Right atrium auricular region (tissue), 2 donors: ENCODE measurements around the gene EPX. TPM values are rescaled to one million over a fixed set of nuclear protein-coding genes. Genes with fewer than 3 reads are reported as not detected.

Experiments used
- DNase-seq: peaks from one replicate; pipeline ENCODE4 v3.0.0-alpha.2; 2019; ENCODE audit warnings: low spot score
- H3K27ac ChIP-seq, 2 donors: fragments of 200-600 bp; sonication (generic); 1 replicate in 1 of 2; 2 replicates in 1 of 2; pipeline ENCODE4 v1.5.1; 2016 to 2019
- H3K27me3 ChIP-seq, 2 donors: fragments of 200-600 bp; sonication (generic); one replicate each; pipeline versions ENCODE4 v1.5.1 to v1.6.0; 2017 to 2019
- H3K36me3 ChIP-seq: fragments of 200-600 bp; sonication (generic); one replicate; pipeline ENCODE4 v1.5.1; 2016
- H3K4me1 ChIP-seq, 2 donors: fragments of 200-600 bp; sonication (generic); one replicate each; pipeline versions ENCODE4 v1.5.1 to v1.6.0; 2017 to 2019
- H3K4me3 ChIP-seq, 2 donors: fragments of 200-600 bp; sonication (generic); 1 replicate in 1 of 2; 2 replicates in 1 of 2; pipeline ENCODE4 v1.5.1; 2017 to 2019; ENCODE audit warnings: mild to moderate bottlenecking in 1 of 2, moderate library complexity in 1 of 2
- H3K9me3 ChIP-seq, 2 donors: fragments of 200-600 bp; sonication (generic); one replicate each; pipeline ENCODE4 v1.5.1; 2019
- CTCF ChIP-seq, 2 donors: fragments of 200-600 bp; sonication (generic); IDR thresholded peaks; one replicate each; pipeline ENCODE4 v1.5.1; 2019; ENCODE audit warnings: antibody characterized with exemption in 2 of 2
- total RNA-seq, 2 donors: library from RNA; depleted of rRNA; stranded (reverse); fragments of >200 nt; gene quantifications; one replicate each; pipeline ENCODE4 v1.1.0, GENCODE V29; 2016

EPX gene
- total RNA-seq, 2 donors from 2014 or later: not detected

- Histone ChIP-seq H3K4me1 (peaks cover 0 to 12% of the 10 kb centered on the region in 2 donors), H3K9me3 (no peaks in the 10 kb centered on the region), H3K27me3 (no peaks in the 10 kb centered on the region), H3K27ac (no peak overlapping the region), H3K4me3 (no peak overlapping the region), H3K36me3 (no peaks in the 10 kb centered on the region)
- TF ChIP-seq CTCF (IDR thresholded peaks at IDR 0.05): no peak
- no peak for DNase-seq
Measured at GRCh38 chr17:58153046-58153445, 39.5 kb upstream of the EPX start.

- Histone ChIP-seq H3K4me1 (peaks cover 0 to 12% of the 10 kb centered on the region in 2 donors), H3K27me3 (no peaks in the 10 kb centered on the region), H3K9me3 (no peaks in the 10 kb centered on the region), H3K27ac (no peak overlapping the region), H3K36me3 (no peaks in the 10 kb centered on the region), H3K4me3 (no peak overlapping the region)
- no peak for TF ChIP-seq CTCF (IDR thresholded peaks at IDR 0.05)
- DNase-seq: no peak
Measured at GRCh38 chr17:58153671-58154070, 38.9 kb upstream of the EPX start.

- Histone ChIP-seq H3K27ac (no peak overlapping the region), H3K4me3 (peak overlapping the region; percentile 33 to 55), H3K9me3 (no peaks in the 10 kb centered on the region), H3K36me3 (no peaks in the 10 kb centered on the region), H3K4me1 (peaks cover 0 to 12% of the 10 kb centered on the region in 2 donors), H3K27me3 (no peaks in the 10 kb centered on the region)
- no peak for DNase-seq
- TF ChIP-seq CTCF (IDR thresholded peaks at IDR 0.05): no peak
Measured at GRCh38 chr17:58156839-58157803, 35.4 kb upstream of the EPX start.

GRCh38 chr17:58158181-58158580 is 34.3 kb upstream of the EPX start:
- no peak for TF ChIP-seq CTCF (IDR thresholded peaks at IDR 0.05)
- Histone ChIP-seq H3K4me3 (no peak overlapping the region), H3K27ac (no peak overlapping the region), H3K36me3 (no peaks in the 10 kb centered on the region), H3K27me3 (no peaks in the 10 kb centered on the region), H3K9me3 (no peaks in the 10 kb centered on the region), H3K4me1 (peaks cover 0 to 12% of the 10 kb centered on the region in 2 donors)
- no peak for DNase-seq

- DNase-seq: no peak
- H3K9me3 ChIP-seq: no peaks in the 10 kb centered on the region
- H3K36me3 ChIP-seq: no peaks in the 10 kb centered on the region
- H3K27me3 ChIP-seq: no peaks in the 10 kb centered on the region
- no peak for TF ChIP-seq CTCF (IDR thresholded peaks at IDR 0.05)
- H3K4me3 ChIP-seq: no peak overlapping the region
- H3K27ac ChIP-seq: no peak overlapping the region
- peaks cover 0 to 11% of the 10 kb centered on the region in 2 donors for H3K4me1 ChIP-seq
Measured at GRCh38 chr17:58161566-58161965, 31.0 kb upstream of the EPX start.
